ENCODE measurements around the gene ATP5MC2. TPM values are rescaled to one million over a fixed set of nuclear protein-coding genes. Genes with fewer than 3 reads are reported as not detected.

The ATP5MC2 gene
- total and polyA plus RNA-seq, 10 of the 15 experiments (the other 5 are each of a cell fraction or from before 2014, with no cell fraction given): 379 to 1,090 (median 525) TPM

GRCh38 chr12:53652366-53652765, 23.5 kb downstream of the ATP5MC2 start (continued):
- TF ChIP-seq MYC (IDR thresholded peaks at IDR 0.05; ENCODE audit: insufficient read depth, insufficient read length, insufficient replicate concordance, low read length, severe bottlenecking) (no peak), RELA (IDR thresholded peaks at IDR 0.05; ENCODE audit: borderline replicate concordance, partially characterized antibody) (no peak), ZNF622 (IDR thresholded peaks at IDR 0.05) (no peak)

- Histone ChIP-seq H3K27me3 (replicated peaks in 1 of 2; ENCODE audit: control insufficient read depth in 2 of 2, insufficient read depth in 2 of 2, low read length in 1 of 2) (no peaks in the 10 kb centered on the region), H3K4me3 (no peak overlapping the region), H3K36me3 (ENCODE audit: control insufficient read depth in 2 of 2, insufficient read depth in 2 of 2, low read length in 1 of 2) (no peaks in the 10 kb centered on the region), H3K9me3 (replicated peaks; ENCODE audit: control insufficient read depth, insufficient read depth, low read length) (no peaks in the 10 kb centered on the region), H2AFZ (ENCODE audit: control insufficient read depth, low read depth, low read length) (no peak overlapping the region), H3K4me1 (ENCODE audit: control insufficient read depth, insufficient read depth, low read length) (no peaks in the 10 kb centered on the region), H3K4me2 (ENCODE audit: control insufficient read depth, insufficient read depth) (no peak overlapping the region), H4K20me1 (ENCODE audit: control insufficient read depth, insufficient read depth) (no peaks in the 10 kb centered on the region), H3K9ac (ENCODE audit: control insufficient read depth, insufficient read depth, low read length) (no peak overlapping the region), H3K27ac (ENCODE audit: control insufficient read depth, insufficient read depth) (no peak overlapping the region), H3K79me2 (ENCODE audit: control insufficient read depth, insufficient read depth, low read length) (no peaks in the 10 kb centered on the region)
- DNase-seq (ENCODE audit: low read depth, low spot score): no peak
- ChIA-PET POLR2A (no interaction called here), SMC1A (ENCODE audit: uncharacterized antibody, unreplicated experiment) (no interaction called here), RAD21 (ENCODE audit: unreplicated experiment) (no interaction called here), CTCF (interaction anchor here (0.7 to 0.9 kb wide), 3 partner anchors 9 to 290 kb away, joined by 3 to 4 read pairs (median 3); no protein-coding TSS in a partner anchor)
- in situ Hi-C loops (cut with MboI): no loop called here
- WGBS (ENCODE audit: insufficient coverage, insufficient replicate concordance, low lambda C conversion rate, missing lambda C conversion rate): 0% methylated on average over 1 of the region's 1 CpG
- no TSS peak for BruUV-seq (replicated peaks)
- intact Hi-C loops (cut with micrococcal nuclease; ENCODE audit: unreplicated experiment): no loop called here
- no peak for ATAC-seq
- FAIRE-seq: no peak
- TF ChIP-seq YY1 (IDR thresholded peaks at IDR 0.05; ENCODE audit: low read depth, low read length) (no peak), MTA2 (IDR thresholded peaks at IDR 0.05; ENCODE audit: low read depth) (no peak), IKZF2 (IDR thresholded peaks at IDR 0.05) (no peak), BCL11A (IDR thresholded peaks at IDR 0.05; ENCODE audit: low read depth, low read length) (no peak), RAD51 (IDR thresholded peaks at IDR 0.05) (no peak), ZNF207 (IDR thresholded peaks at IDR 0.05; ENCODE audit: borderline replicate concordance) (no peak), USF1 (IDR thresholded peaks at IDR 0.05; ENCODE audit: borderline replicate concordance, extremely low read length, insufficient read depth, low read depth, low read length) (no peak), SMAD1 (IDR thresholded peaks at IDR 0.05; ENCODE audit: low read depth, partially characterized antibody) (no peak), POU2F2 (IDR thresholded peaks at IDR 0.05; ENCODE audit: borderline replicate concordance, low read depth, low read length) (no peak), MTA3 (IDR thresholded peaks at IDR 0.05; ENCODE audit: borderline replicate concordance, low read length) (no peak), PML (IDR thresholded peaks at IDR 0.05; ENCODE audit: low read length) (no peak), SMARCA5 (IDR thresholded peaks at IDR 0.05) (no peak), TBL1XR1 (IDR thresholded peaks at IDR 0.05; ENCODE audit: low read depth, low read length) (no peak)
- TF ChIP-seq, protein P1, sequence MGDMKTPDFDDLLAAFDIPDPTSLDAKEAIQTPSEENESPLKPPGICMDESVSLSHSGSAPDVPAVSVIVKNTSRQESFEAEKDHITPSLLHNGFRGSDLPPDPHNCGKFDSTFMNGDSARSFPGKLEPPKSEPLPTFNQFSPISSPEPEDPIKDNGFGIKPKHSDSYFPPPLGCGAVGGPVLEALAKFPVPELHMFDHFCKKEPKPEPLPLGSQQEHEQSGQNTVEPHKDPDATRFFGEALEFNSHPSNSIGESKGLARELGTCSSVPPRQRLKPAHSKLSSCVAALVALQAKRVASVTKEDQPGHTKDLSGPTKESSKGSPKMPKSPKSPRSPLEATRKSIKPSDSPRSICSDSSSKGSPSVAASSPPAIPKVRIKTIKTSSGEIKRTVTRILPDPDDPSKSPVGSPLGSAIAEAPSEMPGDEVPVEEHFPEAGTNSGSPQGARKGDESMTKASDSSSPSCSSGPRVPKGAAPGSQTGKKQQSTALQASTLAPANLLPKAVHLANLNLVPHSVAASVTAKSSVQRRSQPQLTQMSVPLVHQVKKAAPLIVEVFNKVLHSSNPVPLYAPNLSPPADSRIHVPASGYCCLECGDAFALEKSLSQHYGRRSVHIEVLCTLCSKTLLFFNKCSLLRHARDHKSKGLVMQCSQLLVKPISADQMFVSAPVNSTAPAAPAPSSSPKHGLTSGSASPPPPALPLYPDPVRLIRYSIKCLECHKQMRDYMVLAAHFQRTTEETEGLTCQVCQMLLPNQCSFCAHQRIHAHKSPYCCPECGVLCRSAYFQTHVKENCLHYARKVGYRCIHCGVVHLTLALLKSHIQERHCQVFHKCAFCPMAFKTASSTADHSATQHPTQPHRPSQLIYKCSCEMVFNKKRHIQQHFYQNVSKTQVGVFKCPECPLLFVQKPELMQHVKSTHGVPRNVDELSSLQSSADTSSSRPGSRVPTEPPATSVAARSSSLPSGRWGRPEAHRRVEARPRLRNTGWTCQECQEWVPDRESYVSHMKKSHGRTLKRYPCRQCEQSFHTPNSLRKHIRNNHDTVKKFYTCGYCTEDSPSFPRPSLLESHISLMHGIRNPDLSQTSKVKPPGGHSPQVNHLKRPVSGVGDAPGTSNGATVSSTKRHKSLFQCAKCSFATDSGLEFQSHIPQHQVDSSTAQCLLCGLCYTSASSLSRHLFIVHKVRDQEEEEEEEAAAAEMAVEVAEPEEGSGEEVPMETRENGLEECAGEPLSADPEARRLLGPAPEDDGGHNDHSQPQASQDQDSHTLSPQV (IDR thresholded peaks at IDR 0.05): no peak
Observed at GRCh38 chr12:53651737-53652136, 24.1 kb downstream of the ATP5MC2 start.
